ENCODE results near the gene NHLH1.

The NHLH1 gene

GRCh38 chr1:160369087-160369486 lies 2.2 kb downstream of the NHLH1 start:
- H3K4me3 ChIP-seq (replicated peaks; ENCODE audit: low read depth, low read length): no peak overlapping the region
- DNase-seq (ENCODE audit: low read depth): no peak
- TF ChIP-seq CTCF (IDR thresholded peaks at IDR 0.05; ENCODE audit: low read length, missing control alignments): no peak

- no peak overlapping the region for H3K4me3 ChIP-seq (replicated peaks; ENCODE audit: low read depth, low read length)
- TF ChIP-seq CTCF (IDR thresholded peaks at IDR 0.05; ENCODE audit: low read length, missing control alignments): no peak
- no peak for DNase-seq (ENCODE audit: low read depth)
Observed at GRCh38 chr1:160370561-160371345, 3.9 kb downstream of the NHLH1 start.

GRCh38 chr1:160371346-160371631 lies 4.4 kb downstream of the NHLH1 start:
- no peak for TF ChIP-seq CTCF (IDR thresholded peaks at IDR 0.05; ENCODE audit: low read length, missing control alignments)
- DNase-seq (ENCODE audit: low read depth): no peak
- no peak overlapping the region for H3K4me3 ChIP-seq (replicated peaks; ENCODE audit: low read depth, low read length)

- DNase-seq (ENCODE audit: low read depth): no peak
- TF ChIP-seq CTCF (IDR thresholded peaks at IDR 0.05; ENCODE audit: low read length, missing control alignments): no peak
- no peak overlapping the region for H3K4me3 ChIP-seq (replicated peaks; ENCODE audit: low read depth, low read length)
Observed at GRCh38 chr1:160371756-160372155, 4.9 kb downstream of the NHLH1 start.

GRCh38 chr1:160373696-160374095 lies 6.8 kb downstream of the NHLH1 start:
- DNase-seq (ENCODE audit: low read depth): peak; percentile 33
- no peak overlapping the region for H3K4me3 ChIP-seq (replicated peaks; ENCODE audit: low read depth, low read length)

GRCh38 chr1:160374306-160375110 lies 7.6 kb downstream of the NHLH1 start:
- H3K4me3 ChIP-seq (replicated peaks; ENCODE audit: low read depth, low read length): no peak overlapping the region
- no peak for TF ChIP-seq CTCF (IDR thresholded peaks at IDR 0.05; ENCODE audit: low read length, missing control alignments)
- no peak for DNase-seq (ENCODE audit: low read depth)

More at GRCh38 chr1:160373696-160374095, 6.8 kb downstream of the NHLH1 start:
- no peak for TF ChIP-seq CTCF (IDR thresholded peaks at IDR 0.05; ENCODE audit: low read length, missing control alignments)
